CMK (cell line): ENCODE data around the gene TOB1.

Experiments
- DNase-seq: peaks from one replicate; pipeline ENCODE4 v3.0.0-alpha.2; 2010; ENCODE audit warnings: low read depth

TOB1 gene

DNA sequence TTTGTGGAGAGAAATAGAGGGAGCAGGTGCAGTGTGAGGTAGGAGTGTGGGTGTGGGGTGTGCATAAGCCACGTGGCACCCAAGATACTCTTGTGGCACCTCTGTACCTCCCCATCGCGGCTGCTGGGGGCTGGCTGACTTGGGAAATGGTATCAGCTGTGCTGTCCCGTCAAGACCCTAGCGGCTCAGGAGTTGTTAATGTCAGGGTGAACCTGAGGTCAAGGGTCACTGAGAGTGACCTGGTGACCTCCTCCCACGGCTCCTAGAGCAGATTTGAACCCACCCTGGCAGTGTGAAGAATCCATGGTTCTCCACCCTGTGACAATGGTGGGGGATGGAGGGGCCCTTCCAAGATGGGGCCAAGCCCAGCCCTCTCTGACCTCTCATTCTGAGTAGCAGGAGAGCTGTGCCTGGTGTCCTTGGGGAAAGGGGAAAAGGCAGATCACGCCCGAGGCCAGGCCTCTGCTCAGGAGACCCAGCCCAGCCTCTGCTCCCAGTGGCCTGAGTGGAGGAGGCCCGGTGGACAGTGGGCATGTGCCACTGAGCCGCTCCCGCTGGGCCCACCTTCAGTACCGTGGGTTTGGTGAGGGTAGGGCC, 33.8 kb downstream of the TOB1 start:
- DNase-seq: no peak

DNA sequence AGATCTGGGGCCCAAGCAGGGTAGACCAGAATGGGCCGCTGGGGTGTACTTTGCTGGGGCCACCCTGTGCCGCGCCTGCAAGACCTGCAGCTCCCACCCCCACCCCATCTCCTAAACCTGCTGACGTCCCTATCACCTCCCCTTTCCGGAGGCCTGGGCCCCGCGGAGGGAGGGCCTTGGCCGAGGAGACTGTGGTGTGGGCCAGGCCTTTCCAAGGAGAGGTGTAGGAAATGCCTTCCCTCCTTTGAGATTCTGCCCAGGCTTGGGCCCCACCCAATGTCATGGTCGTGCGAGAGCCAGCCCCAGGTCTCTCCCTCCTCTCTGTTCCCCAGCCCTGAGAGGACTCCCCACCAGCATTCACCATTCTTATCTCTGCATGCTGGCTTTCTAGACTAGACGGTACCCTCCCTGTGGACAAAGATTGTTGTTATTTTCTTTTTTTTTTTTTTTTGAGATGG, 34.7 kb downstream of the TOB1 start:
- DNase-seq: no peak

DNA sequence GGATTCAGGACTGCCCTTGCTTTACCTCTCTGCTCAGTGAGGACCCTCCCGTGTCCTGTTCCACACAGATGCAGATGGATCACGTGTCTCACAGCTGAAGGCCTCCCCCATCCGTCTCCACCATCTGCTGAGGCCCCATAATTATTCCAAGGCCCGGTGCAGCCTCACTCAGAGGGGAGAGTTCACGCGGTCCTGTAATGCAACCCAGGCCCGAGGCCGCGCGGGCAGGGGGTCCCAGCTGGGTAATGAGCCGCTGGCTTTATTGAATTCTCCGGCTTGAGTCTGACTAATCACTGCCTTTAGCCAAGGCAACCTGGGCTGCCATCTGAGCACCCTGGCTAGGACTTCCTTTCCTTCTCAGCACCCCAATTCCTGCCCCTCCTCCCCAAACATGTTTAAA, 35.2 kb downstream of the TOB1 start:
- DNase-seq: no peak

DNA sequence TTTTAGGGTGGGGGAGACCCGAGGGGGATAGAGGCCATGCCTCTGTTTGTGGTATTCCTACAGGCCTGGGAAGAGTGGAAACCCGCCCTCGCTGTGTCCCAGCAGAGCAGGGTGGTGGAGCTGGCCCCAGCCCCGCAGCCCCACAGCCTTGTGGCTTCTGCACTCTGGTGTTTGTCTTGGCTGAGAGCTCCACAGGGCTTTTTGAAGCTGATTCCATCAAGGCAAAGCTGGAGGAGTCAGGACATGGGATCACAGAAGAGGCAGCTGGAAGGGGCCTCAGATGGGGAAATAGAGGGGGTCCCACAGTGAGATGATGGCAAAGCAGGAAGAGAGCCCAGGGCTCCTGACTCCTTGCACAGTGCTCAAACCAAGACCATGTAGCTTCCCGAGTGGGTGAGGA, 35.8 kb downstream of the TOB1 start:
- no peak for DNase-seq

DNA sequence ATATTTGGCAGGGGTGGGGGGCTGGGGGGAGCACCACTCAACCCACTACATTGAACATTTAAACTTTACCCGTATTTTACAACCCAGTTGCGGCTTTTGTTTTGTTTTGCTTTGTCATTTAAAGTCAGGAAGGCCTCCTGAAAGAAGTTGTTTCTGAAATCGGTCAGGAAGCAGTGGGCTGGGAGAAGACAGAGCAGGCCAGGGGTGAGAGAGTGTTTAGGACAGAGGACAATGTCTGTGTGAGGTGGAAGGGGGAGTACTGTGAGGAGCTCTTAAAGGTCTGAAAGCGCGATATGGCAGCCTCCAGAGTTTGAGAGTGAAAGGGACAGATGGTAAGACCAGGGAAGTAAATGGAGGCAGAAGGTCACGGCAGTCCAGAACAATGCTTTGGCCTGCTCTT, 36.8 kb downstream of the TOB1 start:
- no peak for DNase-seq

DNA sequence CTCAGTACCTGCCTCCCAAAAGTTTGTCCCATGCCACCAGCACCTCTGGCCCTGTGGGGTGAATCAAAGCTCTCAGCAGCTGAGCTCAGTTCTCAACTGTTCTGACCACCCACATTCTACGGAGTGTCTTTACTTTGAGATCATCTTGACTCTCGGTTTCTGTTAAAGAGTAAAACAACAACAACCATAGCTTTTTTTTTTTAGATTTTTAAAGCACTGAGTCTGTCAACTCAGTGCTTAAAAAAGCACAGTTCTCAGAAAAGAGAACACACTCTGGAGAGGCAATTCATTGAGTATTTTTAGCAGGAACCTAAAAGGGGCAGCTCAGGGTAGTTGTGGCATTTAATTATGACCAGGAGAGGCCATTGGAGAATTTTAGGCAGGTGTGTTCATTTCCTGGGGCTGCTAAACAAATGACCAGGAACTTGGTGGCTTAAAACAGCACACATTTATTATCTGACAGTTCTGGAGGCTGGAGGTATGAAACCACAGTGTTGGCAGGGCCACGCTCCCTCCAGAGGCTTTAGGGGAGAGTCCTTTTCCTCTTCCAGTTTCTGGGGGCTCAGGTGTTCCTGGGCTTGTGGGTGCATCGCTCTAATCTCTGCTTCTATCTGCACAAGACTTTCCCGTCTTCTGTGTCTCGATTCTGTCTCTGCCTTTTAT, 37.5 kb downstream of the TOB1 start:
- DNase-seq: no peak

DNA sequence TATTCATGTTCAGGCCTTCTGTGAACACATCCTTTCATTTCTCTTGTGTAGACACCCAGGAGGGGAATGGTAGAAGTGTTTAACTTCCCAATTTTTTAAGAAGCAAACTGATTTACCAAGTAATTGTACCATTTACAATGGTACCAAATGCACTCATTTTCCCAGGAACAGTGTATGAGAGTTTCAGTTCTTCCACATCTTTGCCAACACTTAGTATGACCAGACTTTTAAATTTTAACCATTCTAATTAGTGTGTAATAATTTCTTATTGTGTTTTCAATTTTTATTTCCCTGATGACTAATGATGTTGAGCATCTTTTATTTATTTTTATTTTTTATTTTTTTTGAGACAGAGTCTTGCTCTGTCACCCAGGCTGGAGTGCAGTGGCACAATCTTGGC, 41.0 kb downstream of the TOB1 start:
- DNase-seq: no peak

DNA sequence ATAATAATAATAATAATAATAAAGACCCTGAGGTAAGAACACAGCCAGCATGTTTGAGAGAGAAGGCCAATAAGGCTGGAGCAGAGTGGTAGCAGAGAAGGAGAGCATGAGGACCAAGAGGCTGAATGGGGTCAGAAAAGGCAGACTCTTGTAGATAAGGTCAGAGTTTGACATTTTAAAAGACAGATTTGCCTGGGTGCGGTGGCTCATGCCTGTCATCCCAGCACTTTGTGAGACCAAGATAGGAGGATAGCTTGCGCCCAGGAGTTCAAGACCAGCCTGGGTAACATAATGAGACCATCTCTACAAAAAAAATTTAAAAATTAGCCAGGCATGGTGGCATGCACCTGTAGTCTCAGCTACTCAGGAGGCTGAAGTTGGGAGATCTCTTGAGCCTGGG, 41.7 kb downstream of the TOB1 start:
- no peak for DNase-seq

DNA sequence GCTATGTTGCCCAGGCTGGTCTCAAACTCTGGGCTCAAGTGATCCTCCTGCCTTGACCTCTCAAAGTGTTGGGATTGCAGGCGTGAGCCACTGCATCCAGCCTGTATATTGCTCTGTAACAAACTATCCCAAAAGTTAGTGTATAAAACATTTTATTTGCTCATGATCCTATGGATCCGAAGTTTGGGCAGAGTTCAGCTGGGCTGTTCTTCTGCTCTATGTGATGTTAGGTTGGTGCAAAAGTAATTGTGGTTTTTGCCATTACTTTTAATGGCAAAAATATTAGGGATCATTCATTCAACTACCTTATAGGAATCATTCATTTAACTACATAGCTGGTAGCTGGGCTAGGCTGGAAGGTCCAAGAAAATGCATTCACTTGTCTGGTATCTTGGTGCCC, 43.6 kb downstream of the TOB1 start:
- no peak for DNase-seq

DNA sequence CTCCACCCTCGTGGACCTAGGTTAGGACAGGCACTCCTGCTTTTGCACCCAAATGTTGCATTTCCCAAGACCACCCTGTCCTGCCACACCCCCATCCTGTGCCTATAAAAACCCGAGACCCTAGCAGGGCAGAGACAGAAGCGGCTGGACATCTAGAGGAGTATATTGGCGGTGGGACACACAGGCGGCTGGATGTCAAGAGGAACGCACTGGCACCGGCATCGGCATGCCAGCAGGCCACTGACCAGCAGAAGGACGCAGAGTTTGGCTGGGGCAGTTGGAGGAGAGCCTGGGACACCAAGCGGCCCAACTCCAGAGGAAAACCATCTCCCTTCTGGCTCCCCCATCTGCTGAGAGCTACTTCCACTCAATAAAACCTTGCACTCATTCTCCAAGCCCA, 45.5 kb downstream of the TOB1 start:
- no peak for DNase-seq

DNA sequence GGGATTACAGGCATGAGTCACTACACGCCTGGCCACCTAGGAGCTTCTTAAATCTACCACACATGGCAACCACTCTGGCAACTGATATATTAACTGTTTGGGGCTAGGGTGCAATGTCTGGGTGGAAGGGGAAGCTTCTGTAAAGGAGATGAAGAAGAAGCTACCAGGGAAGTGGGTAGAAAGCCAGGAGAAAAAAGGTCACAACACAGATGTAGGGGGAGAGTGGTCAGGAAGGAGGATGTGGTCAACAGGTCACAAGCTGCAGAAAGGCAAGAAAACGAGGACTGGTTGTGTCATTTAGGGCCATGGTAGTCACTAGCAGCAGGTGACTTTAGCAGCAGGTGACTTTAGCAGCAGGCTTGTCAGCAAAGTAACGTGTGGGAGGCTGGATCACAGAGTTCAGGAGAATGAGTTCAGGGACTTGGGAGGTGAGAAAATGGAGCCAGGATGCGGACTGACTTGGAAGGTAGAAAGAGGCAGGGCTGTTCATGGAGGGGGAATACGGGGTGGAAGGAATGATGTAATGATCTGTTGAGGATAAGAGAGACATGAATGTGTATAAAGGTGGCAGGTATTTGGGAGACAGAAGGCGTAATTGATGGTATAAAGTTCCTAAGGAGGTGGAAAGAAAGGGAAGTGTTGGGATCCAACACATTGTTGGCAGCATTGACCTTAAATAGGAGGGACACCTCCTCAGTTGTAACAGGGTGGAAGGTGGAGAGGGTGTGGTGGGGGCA, 47.1 kb downstream of the TOB1 start:
- DNase-seq: no peak

DNA sequence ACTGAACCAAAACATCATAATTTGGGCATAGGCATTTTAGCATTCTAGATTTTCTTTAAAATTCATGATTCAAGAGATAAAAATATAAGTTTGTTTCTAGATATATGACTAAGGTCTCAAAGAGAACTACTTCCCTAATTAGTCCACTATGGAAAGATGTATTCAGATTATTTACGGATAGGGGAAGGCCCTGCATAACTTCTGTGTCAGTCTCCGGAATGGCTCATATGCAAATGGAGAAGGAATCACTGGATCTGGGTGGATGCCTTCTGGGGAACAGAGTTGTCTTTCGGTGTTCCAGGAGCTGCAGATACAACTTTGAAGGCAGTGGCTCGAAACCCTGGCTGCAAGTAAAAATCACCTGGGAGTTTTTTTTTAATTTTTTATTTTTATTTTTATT, 47.9 kb downstream of the TOB1 start:
- DNase-seq: no peak

DNA sequence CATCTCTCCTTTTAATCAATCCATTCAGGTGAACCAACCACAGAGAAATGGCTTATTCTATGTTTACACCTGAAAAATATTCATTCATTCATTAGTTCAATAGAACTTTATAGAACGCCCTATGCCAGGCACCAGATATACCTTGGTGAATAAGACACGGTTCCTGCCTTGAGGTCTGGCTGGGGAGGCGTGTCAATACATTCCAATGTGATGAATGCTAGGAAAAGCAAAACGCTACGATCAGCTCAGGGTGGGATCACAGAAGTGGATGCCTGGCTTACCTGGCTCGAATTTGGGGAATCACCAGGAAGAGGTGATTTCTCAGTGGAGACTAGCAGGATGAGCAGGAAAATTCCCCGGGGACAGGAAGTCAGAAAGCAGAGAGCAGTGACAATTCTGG, 48.3 kb downstream of the TOB1 start:
- no peak for DNase-seq

DNA sequence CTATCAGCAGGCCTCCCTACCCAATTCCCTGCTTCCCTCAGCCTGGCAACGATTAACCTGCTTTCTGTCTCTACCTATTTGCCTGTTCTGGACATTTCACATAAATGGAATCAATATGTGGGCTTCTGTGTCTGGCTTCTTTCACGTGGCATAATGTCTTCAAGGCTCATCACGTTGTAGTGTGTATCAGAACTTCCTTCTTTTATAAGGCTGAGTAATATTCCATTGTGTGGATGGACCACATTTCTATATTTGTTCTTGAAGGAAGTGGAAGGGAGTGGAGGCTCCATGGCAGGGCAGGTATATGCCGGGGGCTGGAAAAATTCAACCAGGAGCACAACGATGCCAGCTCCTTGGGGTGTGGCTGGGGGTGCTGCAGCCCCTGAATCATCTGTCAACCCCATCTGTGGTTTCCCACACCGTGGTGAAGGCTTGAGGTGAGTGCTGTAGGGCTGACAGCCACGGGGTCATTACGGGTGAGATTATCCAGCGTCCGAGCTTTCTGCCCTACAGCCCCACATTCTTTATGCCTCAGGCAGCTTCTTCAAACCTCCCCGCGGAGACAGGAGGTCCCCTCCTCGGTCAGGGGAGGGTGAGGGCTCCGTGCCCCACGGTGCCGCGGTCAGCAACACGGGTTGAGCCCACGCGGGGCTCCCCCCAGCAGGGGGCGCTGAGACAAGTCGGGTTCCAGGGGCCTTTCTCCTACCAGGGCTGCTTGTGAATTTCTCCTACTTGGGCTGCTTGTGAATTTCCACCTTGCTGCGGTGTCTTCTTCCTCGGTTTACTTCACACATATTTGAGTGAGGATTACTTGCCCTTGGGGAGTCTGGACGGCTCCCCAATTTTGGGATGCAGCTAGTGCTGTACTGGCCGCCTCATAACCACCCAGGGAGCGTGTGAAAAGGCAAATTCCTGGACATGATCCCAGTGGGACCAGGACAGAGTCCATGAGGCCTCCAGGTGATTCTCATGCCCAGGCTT, 49.1 kb downstream of the TOB1 start:
- no peak for DNase-seq

DNA sequence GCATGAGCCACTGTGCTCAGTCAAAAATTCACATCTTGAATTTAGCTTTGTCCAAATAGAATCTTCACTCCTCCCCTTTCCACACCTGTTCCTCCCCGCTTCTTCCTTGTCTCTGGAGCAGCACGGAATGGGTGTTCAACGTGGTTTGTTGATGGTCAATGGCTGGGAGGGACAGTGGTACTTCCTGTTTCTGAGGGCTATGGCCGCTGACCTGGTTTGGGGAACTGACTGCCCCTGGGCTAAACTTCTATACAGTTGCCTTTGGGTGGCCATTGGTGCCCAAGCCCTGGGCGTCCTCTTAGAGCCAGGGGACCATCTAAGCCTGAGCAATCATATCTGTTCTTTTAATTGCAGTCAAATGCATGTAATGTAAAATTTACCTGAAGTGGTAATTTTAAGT, 49.9 kb downstream of the TOB1 start:
- DNase-seq: no peak

DNA sequence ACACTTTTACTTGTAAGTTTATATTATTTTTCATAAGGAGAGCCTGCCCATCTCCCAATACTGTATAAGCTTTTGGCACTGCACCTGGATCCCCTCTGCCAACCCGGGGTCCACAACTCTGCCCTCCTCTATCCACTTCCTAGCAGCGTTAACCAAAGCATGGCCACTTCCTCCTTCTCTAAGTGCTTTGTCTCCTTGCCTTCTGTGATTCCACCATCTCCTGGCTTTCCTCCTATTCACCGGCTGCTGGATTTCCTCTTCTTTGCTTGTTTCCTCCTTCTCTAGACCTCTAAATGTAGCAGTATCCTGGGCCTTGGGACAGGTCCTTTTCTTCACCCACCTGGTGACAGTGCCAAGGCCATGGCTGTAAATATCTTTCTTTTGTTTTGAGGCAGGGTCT, 50.8 kb downstream of the TOB1 start:
- DNase-seq: no peak

DNA sequence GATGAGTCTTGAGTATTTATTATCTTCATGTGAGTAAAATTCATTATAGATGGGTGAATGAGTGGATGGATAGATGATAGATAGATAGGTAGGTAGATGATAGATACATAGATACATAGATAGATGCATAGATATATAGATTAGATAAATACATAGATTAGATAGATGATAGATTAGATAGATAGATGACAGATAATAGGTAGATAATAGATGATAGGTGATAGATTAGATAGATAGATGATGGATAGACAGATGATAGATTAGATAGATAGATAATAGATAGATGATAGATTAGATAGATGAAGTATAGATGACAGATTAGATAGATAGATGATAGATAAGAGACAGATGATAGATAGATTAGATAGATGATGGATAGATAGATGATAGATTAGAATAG, 52.6 kb downstream of the TOB1 start:
- DNase-seq: no peak
